Stomach (tissue), 9 donors: ENCODE results near the gene KCNJ5. TPM values are rescaled to one million over a fixed set of nuclear protein-coding genes. Genes with fewer than 3 reads are reported as not detected.

Source experiments
- DNase-seq, 2 donors: peaks; one replicate each; pipeline versions ENCODE4 v3.0.0 to v3.0.0-alpha.2; 2013 to 2019
- H3K27ac ChIP-seq, 5 donors: fragments of 200-600 bp in 4 of 5; sonication (generic) in 4 of 5; one replicate each; pipeline ENCODE4 v1.5.1; 2013 to 2019; ENCODE audit warnings: mild to moderate bottlenecking in 1 of 5, moderate library complexity in 1 of 5
- H3K27me3 ChIP-seq, 3 donors: fragments of 200-600 bp; sonication (generic); one replicate each; pipeline ENCODE4 v1.5.1; 2017 to 2019; ENCODE audit warnings: mixed run types in 1 of 3
- H3K36me3 ChIP-seq, 4 donors: fragments of 200-600 bp; sonication (generic); 1 replicate in 3 of 4; 2 replicates in 1 of 4; pipeline ENCODE4 v1.5.1; 2016 to 2019
- H3K4me1 ChIP-seq, 4 donors: fragments of 200-600 bp; sonication (generic); one replicate each; pipeline ENCODE4 v1.5.1; 2016 to 2019
- H3K4me3 ChIP-seq, 4 donors: fragments of 200-600 bp; sonication (generic) in 3 of 4; one replicate each; pipeline ENCODE4 v1.5.1; 2016 to 2019; ENCODE audit warnings: mild to moderate bottlenecking in 1 of 4
- H3K9me3 ChIP-seq, 4 donors: fragments of 200-600 bp; sonication (generic); one replicate each; pipeline ENCODE4 v1.5.1; 2016 to 2019
- EP300 ChIP-seq: sonication (generic); formaldehyde crosslinking; IDR thresholded peaks from one replicate; pipeline ENCODE4 v1.6.1; 2017; ENCODE audit warnings: antibody characterized with exemption
- POLR2A ChIP-seq, 4 donors: fragments of 450-650 bp; IDR thresholded peaks; one replicate each; pipeline ENCODE4 v1.6.1; 2016; ENCODE audit warnings: antibody characterized with exemption in 4 of 4, control low read depth in 2 of 4, mild to moderate bottlenecking in 1 of 4, moderate library complexity in 1 of 4
- POLR2AphosphoS5 ChIP-seq, 3 donors: sonication (generic); formaldehyde crosslinking; IDR thresholded peaks; one replicate each; pipeline ENCODE4 v1.6.1; 2016; ENCODE audit warnings: antibody characterized with exemption in 3 of 3
- WGBS, 5 donors: extraction: QIAGEN DNeasy Blood & Tissue Kit in 3 of 5; methylation state at CpG; one replicate each; pipeline versions ENCODE4 v1.1.5 to v1.1.7; 2013 to 2018; 5-methylcytosine and 5-hydroxymethylcytosine counted together
- intact Hi-C: fragments of 100-400 bp; cut with DNase I; formaldehyde crosslinking; loops from one replicate; pipeline ENCODE4 v1.15.1; 2023; ENCODE audit warnings: low total_unique reads
- polyA plus RNA-seq, 3 donors: library from polyadenylated mRNA; stranded (reverse); fragments of 200-250 nt; gene quantifications; one replicate each; pipeline ENCODE4 v1.2.3, GENCODE V29; 2013
- total RNA-seq, 5 donors: library from RNA; depleted of rRNA; stranded (reverse); fragments of >200 nt; gene quantifications; one replicate each; pipeline versions ENCODE4 v1.1.0 to v1.2.3, GENCODE V29; 2014 to 2016
- TF ChIP-seq, protein P1 (sequence below), 7 experiments: fragments of 450-650 bp in 4 of 7; fragments of 200-600 bp in 3 of 7; sonication (generic) in 3 of 7; IDR thresholded peaks; one replicate each; pipeline ENCODE4 v1.5.1; 2016 to 2019; ENCODE audit warnings: antibody characterized with exemption in 7 of 7, control low read depth in 2 of 7, mild to moderate bottlenecking in 1 of 7
- donor health status: healthy with polysubstance abuse.
- donor health status: Bipolar disorder and iron deficiency.
- donor health status: healthy.

Gene KCNJ5
- total and polyA plus RNA-seq, 8 donors, result 0.25 to 1.9 (median 0.83) TPM; not detected in 2

DNA sequence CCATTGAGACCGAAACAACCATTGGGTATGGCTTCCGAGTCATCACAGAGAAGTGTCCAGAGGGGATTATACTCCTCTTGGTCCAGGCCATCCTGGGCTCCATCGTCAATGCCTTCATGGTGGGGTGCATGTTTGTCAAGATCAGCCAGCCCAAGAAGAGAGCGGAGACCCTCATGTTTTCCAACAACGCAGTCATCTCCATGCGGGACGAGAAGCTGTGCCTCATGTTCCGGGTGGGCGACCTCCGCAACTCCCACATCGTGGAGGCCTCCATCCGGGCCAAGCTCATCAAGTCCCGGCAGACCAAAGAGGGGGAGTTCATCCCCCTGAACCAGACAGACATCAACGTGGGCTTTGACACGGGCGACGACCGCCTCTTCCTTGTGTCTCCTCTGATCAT lies 20.5 kb downstream of the KCNJ5 start:
- H3K27me3 ChIP-seq, result peaks cover 0 to 5% (median 0%) of the 10 kb centered on the region in 3 donors
- DNase-seq, result no peak
- H3K4me3 ChIP-seq, result no peak overlapping the region
- intact Hi-C loops, result no loop called here
- whole genome bisulfite sequencing, 5 donors, result 94 to 97% (median 96%) methylated on average over 18 of the region's 18 CpGs
- H3K36me3 ChIP-seq, result no peaks in the 10 kb centered on the region
- peaks cover 6 to 33% (median 16%) of the 10 kb centered on the region in 4 donors for H3K4me1 ChIP-seq
- TF ChIP-seq POLR2AphosphoS5 (IDR thresholded peaks at IDR 0.05), result no peak
- TF ChIP-seq EP300, result no peak
- H3K27ac ChIP-seq, result no peak overlapping the region
- H3K9me3 ChIP-seq, result no peaks in the 10 kb centered on the region

DNA sequence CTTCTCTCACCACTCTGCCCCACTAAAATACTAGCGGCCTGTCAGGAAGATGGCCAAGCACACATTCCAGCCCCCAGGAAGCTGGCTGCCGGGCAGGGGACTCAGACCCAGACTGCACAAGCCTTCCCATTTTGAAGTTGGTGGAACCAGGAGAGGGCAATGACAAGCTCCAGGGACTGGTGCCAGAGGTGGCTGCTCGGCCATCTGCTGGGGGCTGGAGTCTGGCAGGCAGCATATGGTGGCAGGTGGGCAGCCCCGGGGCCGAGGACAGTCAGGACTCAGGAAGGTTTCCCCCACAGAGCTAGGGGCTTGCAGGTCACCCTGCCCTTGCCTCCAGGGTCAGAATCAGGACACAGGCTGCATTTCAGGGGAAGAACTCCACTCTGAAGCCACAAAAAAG lies 22.6 kb downstream of the KCNJ5 start:
- H3K36me3 ChIP-seq, result no peaks in the 10 kb centered on the region
- H3K4me1 ChIP-seq, result peaks cover 0 to 17% (median 6%) of the 10 kb centered on the region in 4 donors
- intact Hi-C loops, result no loop called here
- DNase-seq, result no peak
- peaks cover 0 to 5% (median 0%) of the 10 kb centered on the region in 3 donors for H3K27me3 ChIP-seq
- WGBS, 5 donors, result 83 to 95% (median 91%) methylated on average over 2 to 5 of the region's 5 CpGs
- TF ChIP-seq EP300, result no peak
- TF ChIP-seq POLR2A (IDR thresholded peaks at IDR 0.05), result no peak
- TF ChIP-seq POLR2AphosphoS5 (IDR thresholded peaks at IDR 0.05), result no peak
- TF ChIP-seq, protein P1, sequence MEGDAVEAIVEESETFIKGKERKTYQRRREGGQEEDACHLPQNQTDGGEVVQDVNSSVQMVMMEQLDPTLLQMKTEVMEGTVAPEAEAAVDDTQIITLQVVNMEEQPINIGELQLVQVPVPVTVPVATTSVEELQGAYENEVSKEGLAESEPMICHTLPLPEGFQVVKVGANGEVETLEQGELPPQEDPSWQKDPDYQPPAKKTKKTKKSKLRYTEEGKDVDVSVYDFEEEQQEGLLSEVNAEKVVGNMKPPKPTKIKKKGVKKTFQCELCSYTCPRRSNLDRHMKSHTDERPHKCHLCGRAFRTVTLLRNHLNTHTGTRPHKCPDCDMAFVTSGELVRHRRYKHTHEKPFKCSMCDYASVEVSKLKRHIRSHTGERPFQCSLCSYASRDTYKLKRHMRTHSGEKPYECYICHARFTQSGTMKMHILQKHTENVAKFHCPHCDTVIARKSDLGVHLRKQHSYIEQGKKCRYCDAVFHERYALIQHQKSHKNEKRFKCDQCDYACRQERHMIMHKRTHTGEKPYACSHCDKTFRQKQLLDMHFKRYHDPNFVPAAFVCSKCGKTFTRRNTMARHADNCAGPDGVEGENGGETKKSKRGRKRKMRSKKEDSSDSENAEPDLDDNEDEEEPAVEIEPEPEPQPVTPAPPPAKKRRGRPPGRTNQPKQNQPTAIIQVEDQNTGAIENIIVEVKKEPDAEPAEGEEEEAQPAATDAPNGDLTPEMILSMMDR (IDR thresholded peaks at IDR 0.05), result no peak
- no peaks in the 10 kb centered on the region for H3K9me3 ChIP-seq
- no peak overlapping the region for H3K4me3 ChIP-seq
- H3K27ac ChIP-seq, result no peak overlapping the region

DNA sequence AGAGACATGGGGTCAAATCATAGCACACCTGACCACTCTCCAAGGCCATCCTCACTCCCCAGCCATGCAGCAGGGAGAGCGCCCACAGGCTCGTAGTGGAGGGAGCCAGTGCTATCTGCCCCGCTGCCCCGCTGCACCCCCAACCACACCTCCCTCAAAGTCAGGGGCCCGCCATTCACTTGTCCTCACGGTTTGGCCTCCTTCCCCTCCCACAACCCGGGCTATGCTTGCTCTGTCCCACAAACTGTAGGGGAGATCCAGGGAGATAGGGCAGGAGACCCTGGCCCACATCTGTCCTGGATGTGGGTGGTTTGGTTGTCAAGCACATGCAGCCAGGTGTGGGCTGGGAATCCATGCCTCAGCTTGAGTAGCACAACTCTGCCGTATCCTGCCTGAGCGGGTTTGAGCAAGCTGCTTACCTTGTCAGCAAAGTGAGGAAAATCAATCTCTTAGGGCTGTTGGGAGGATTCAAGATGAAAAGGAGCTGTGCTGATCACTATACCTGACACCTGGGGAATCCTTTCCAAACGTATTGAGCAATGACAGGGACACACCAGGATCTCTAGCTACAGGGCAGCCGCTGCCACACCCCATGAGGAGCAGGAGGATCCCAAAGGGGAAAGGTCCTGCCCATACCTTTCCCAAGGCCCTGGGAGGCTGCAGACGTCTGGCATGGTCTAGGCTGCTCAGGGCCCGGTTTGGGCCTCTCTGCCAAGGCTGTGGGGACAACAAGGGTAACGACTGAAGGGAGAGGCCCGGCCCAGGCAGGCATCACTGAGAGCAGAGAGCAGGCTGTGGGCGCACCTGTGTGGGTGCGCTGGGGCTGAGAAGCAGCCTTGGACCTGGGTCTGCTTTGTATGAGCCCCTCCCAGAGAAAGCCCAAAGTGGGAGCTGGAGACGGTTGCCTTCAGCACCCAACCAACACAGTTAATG lies 23.3 kb downstream of the KCNJ5 start:
- Histone ChIP-seq H3K27me3 (peaks cover 0 to 5% (median 0%) of the 10 kb centered on the region in 3 donors), H3K9me3 (no peaks in the 10 kb centered on the region), H3K36me3 (no peaks in the 10 kb centered on the region), H3K4me1 (peaks cover 0 to 10% (median under 1%) of the 10 kb centered on the region in 4 donors), H3K4me3 (no peak overlapping the region), H3K27ac (no peak overlapping the region)
- intact Hi-C loops, result no loop called here
- no peak for DNase-seq
- TF ChIP-seq POLR2AphosphoS5 (IDR thresholded peaks at IDR 0.05) (no peak), EP300 (no peak), POLR2A (IDR thresholded peaks at IDR 0.05) (no peak)
- TF ChIP-seq, protein P1 (IDR thresholded peaks at IDR 0.05), result no peak
- 77 to 89% (median 87%) methylated on average over 13 to 18 of the region's 18 CpGs for WGBS, 5 donors

DNA sequence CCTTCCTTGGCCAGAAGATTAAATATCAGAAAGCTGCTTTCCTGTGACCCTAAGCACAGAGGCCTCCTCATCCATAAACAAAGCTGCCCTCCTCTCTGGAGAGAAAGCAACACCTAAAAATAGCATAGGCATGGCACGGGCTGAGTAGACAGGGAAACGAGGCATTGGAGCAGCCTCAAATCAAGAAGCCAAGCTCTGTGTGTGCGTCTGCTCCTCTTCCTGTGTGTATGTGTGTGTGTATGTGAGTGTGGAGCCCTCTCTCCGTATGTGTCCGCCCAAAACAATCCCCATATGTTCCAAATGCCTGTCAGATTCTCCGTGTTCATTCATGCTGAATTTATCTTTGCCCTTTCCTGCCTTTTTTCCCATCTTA lies 24.0 kb downstream of the KCNJ5 start:
- no peak overlapping the region for H3K27ac ChIP-seq
- intact Hi-C loops, result no loop called here

More for the DNA sequence above, 24.0 kb downstream of the KCNJ5 start:
- H3K36me3 ChIP-seq, result no peaks in the 10 kb centered on the region
- H3K4me1 ChIP-seq, result peaks cover 0 to 3% (median 0%) of the 10 kb centered on the region in 4 donors
- no peak for DNase-seq
- H3K9me3 ChIP-seq, result no peaks in the 10 kb centered on the region
- peaks cover 0 to 11% (median 0%) of the 10 kb centered on the region in 3 donors for H3K27me3 ChIP-seq
- TF ChIP-seq EP300 (no peak), POLR2AphosphoS5 (IDR thresholded peaks at IDR 0.05) (no peak), POLR2A (IDR thresholded peaks at IDR 0.05) (no peak)
- TF ChIP-seq, protein P1 (IDR thresholded peaks at IDR 0.05), result no peak
- H3K4me3 ChIP-seq, result no peak overlapping the region
- WGBS, 5 donors, result 63 to 81% (median 74%) methylated on average over 6 of the region's 6 CpGs
